GM23338 (cell line): ENCODE results near the gene STK4. TPM values are rescaled to one million over a fixed set of nuclear protein-coding genes. Genes with fewer than 3 reads are reported as not detected.

Experiments used
- ATAC-seq: fragments of 200-7000 bp; cut with Tn5 transposase; 3 replicates; pipeline ENCODE4 v1.9.1; 2020
- DNase-seq: peaks from one replicate; pipeline ENCODE4 v3.0.0-alpha.2; 2015; ENCODE audit warnings: low spot score
- H2AFZ ChIP-seq: fragments of 200-600 bp; sonication (generic); 2 replicates; pipeline ENCODE4 v1.8.0; 2016; ENCODE audit warnings: antibody characterized with exemption, mild to moderate bottlenecking, moderate library complexity
- H3F3A ChIP-seq: fragments of 200-600 bp; sonication (generic); replicated peaks from 2 replicates; pipeline ENCODE4 v1.8.0; 2017; ENCODE audit warnings: antibody characterized with exemption, mixed run types, low read depth
- H3K27ac ChIP-seq: fragments of 200-600 bp; sonication (generic); 2 replicates; pipeline ENCODE4 v1.6.1; 2016; ENCODE audit warnings: low read depth
- H3K27me3 ChIP-seq: fragments of 200-600 bp; sonication (generic); 2 replicates; pipeline ENCODE4 v1.8.0; 2016; ENCODE audit warnings: mild to moderate bottlenecking, mixed run types, moderate library complexity; ENCODE audit not compliant: insufficient read depth
- H3K36me3 ChIP-seq: fragments of 200-600 bp; sonication (generic); 2 replicates; pipeline ENCODE4 v1.8.0; 2016; ENCODE audit warnings: mild to moderate bottlenecking; ENCODE audit not compliant: insufficient read depth
- H3K4me1 ChIP-seq: fragments of 200-600 bp; sonication (generic); 2 replicates; pipeline ENCODE4 v1.8.0; 2016; ENCODE audit warnings: mild to moderate bottlenecking, moderate library complexity; ENCODE audit not compliant: insufficient read depth
- H3K4me2 ChIP-seq: fragments of 200-600 bp; sonication (generic); 2 replicates; pipeline ENCODE4 v1.7.1; 2017; ENCODE audit warnings: mixed run types
- H3K4me3 ChIP-seq: fragments of 200-600 bp; sonication (generic); 2 replicates; pipeline ENCODE4 v1.6.1; 2016; ENCODE audit warnings: mixed run types
- H3K79me2 ChIP-seq: fragments of 200-600 bp; sonication (generic); replicated peaks from 2 replicates; pipeline ENCODE4 v1.8.0; 2017; ENCODE audit warnings: mild to moderate bottlenecking; ENCODE audit not compliant: insufficient read depth
- H3K9me2 ChIP-seq: fragments of 200-600 bp; sonication (generic); 2 replicates; pipeline ENCODE4 v1.8.0; 2017; ENCODE audit not compliant: insufficient read depth
- H4K20me1 ChIP-seq: fragments of 200-600 bp; sonication (generic); replicated peaks from 2 replicates; pipeline ENCODE4 v1.8.0; 2017; ENCODE audit warnings: mild to moderate bottlenecking; ENCODE audit not compliant: insufficient read depth
- H3K27ac Mint-ChIP-seq: 2 replicates; pipeline ENCODE4 v1.8.0; 2020; ENCODE audit warnings: inconsistent platforms, mild to moderate bottlenecking, moderate library complexity, mixed read lengths
- H3K27me3 Mint-ChIP-seq: 3 replicates; pipeline ENCODE4 v1.8.0; 2022; ENCODE audit warnings: low read depth, mild to moderate bottlenecking, moderate library complexity, mixed read lengths, inconsistent platforms; ENCODE audit not compliant: insufficient read depth, poor library complexity
- H3K36me3 Mint-ChIP-seq: 3 replicates; pipeline ENCODE4 v1.8.0; 2021; ENCODE audit warnings: low read depth, mild to moderate bottlenecking, inconsistent platforms, moderate library complexity, mixed read lengths
- H3K4me1 Mint-ChIP-seq: 3 replicates; pipeline ENCODE4 v1.8.0; 2020; ENCODE audit warnings: mild to moderate bottlenecking, inconsistent platforms, mixed read lengths
- H3K4me3 Mint-ChIP-seq: 3 replicates; pipeline ENCODE4 v1.8.0; 2021; ENCODE audit warnings: moderate library complexity, mild to moderate bottlenecking, inconsistent platforms, mixed read lengths
- H3K9me3 Mint-ChIP-seq: 3 replicates; pipeline ENCODE4 v1.8.0; 2020; ENCODE audit warnings: moderate library complexity, mild to moderate bottlenecking, inconsistent platforms, mixed read lengths
- CREB1 ChIP-seq: fragments of 250-450 bp; sonication (Bioruptor Pico); IDR thresholded peaks from 2 replicates; pipeline ENCODE4 v1.5.0; 2020; ENCODE audit warnings: low read depth, mild to moderate bottlenecking, moderate library complexity
- CTCF ChIP-seq, 2 experiments: fragments of 200-600 bp in 1 of 2; sonication (generic) in 1 of 2; conservative IDR thresholded peaks; 2 replicates each; pipeline versions ENCODE4 v1.5.1 to v1.6.1; 2016 to 2017; ENCODE audit warnings: antibody characterized with exemption in 2 of 2, low read depth in 2 of 2, mild to moderate bottlenecking in 2 of 2, moderate library complexity in 1 of 2
- ETS1 ChIP-seq: IDR thresholded peaks from 2 replicates; pipeline ENCODE4 v1.6.1; 2016; ENCODE audit warnings: antibody characterized with exemption
- EZH2 ChIP-seq: fragments of 200-600 bp; sonication (generic); IDR thresholded peaks from one replicate; pipeline ENCODE4 v1.8.0; 2017; ENCODE audit warnings: antibody characterized with exemption, mild to moderate bottlenecking, low read depth; ENCODE audit not compliant: unreplicated experiment
- EZH2phosphoT487 ChIP-seq: fragments of 200-600 bp; sonication (generic); IDR thresholded peaks from one replicate; pipeline ENCODE4 v1.8.1; 2018; ENCODE audit warnings: antibody characterized with exemption; ENCODE audit not compliant: unreplicated experiment
- JUNB ChIP-seq: IDR thresholded peaks from one replicate; pipeline ENCODE4 v1.6.1; 2016; ENCODE audit warnings: antibody characterized with exemption; ENCODE audit not compliant: unreplicated experiment
- NANOG ChIP-seq: IDR thresholded peaks from 2 replicates; pipeline ENCODE4 v1.6.1; 2016; ENCODE audit warnings: antibody characterized with exemption, borderline replicate concordance
- POLR2AphosphoS5 ChIP-seq: IDR thresholded peaks from 2 replicates; pipeline ENCODE4 v1.6.1; 2016; ENCODE audit warnings: antibody characterized with exemption, low read depth
- REST ChIP-seq: IDR thresholded peaks from one replicate; pipeline ENCODE4 v1.6.1; 2018; ENCODE audit warnings: antibody characterized with exemption; ENCODE audit not compliant: unreplicated experiment
- STAT1 ChIP-seq: IDR thresholded peaks from one replicate; pipeline ENCODE4 v1.6.1; 2016; ENCODE audit warnings: antibody characterized with exemption; ENCODE audit not compliant: unreplicated experiment
- ZNF114 ChIP-seq: fragments of 250-450 bp; sonication (Bioruptor Pico); IDR thresholded peaks from 2 replicates; pipeline ENCODE4 v1.5.0; 2020; ENCODE audit warnings: mild to moderate bottlenecking, moderate library complexity
- ZNF331 ChIP-seq: fragments of 250-450 bp; sonication (Bioruptor Pico); IDR thresholded peaks from 2 replicates; pipeline ENCODE4 v1.5.0; 2020; ENCODE audit warnings: low read depth, mild to moderate bottlenecking, moderate library complexity
- ZNF462 ChIP-seq: fragments of 250-450 bp; sonication (Bioruptor Pico); IDR thresholded peaks from 2 replicates; pipeline ENCODE4 v1.5.0; 2020; ENCODE audit warnings: mild to moderate bottlenecking, moderate library complexity
- polyA plus RNA-seq: library from polyadenylated mRNA; unstranded; fragments of >200 nt; fragmentation: Nextera tagmentation; extraction: Ambion mirVana; gene quantifications from 2 replicates; pipeline ENCODE4 v1.2.1, GENCODE V29; 2016
- total RNA-seq: library from RNA; depleted of rRNA; stranded (reverse); fragments of >200 nt; shearing (Covaris generic); gene quantifications from 2 replicates; pipeline ENCODE4 v1.2.3, GENCODE V29; 2014

The STK4 gene
- total and polyA plus RNA-seq, 2 experiments from 2014 or later = 37.7 to 58.7 TPM

- Histone ChIP-seq H3F3A (no peaks in the 10 kb centered on the region), H3K4me3 (no peak overlapping the region), H3K9me2 (no peaks in the 10 kb centered on the region), H3K4me1 (no peaks in the 10 kb centered on the region), H3K4me2 (no peak overlapping the region), H4K20me1 (peaks cover 14% of the 10 kb centered on the region), H3K36me3 (no peaks in the 10 kb centered on the region), H3K27me3 (no peaks in the 10 kb centered on the region), H3K27ac (no peak overlapping the region), H2AFZ (no peak overlapping the region), H3K79me2 (peaks cover 15% of the 10 kb centered on the region; the same call in 1 of the 2 replicates)
- Mint-ChIP-seq H3K27me3 (no peaks in the 10 kb centered on the region), H3K9me3 (no peaks in the 10 kb centered on the region), H3K27ac (no peak overlapping the region), H3K4me3 (no peak overlapping the region), H3K36me3 (no peaks in the 10 kb centered on the region), H3K4me1 (no peaks in the 10 kb centered on the region; the same call in 2 of the 3 replicates)
- no peak for TF ChIP-seq ETS1
- no peak for TF ChIP-seq CTCF (conservative IDR thresholded peaks at IDR 0.05; ENCODE audit: low read depth in 2 of 2)
- TF ChIP-seq STAT1 = no peak
- no peak for TF ChIP-seq EZH2
- no peak for TF ChIP-seq EZH2phosphoT487
- no peak for TF ChIP-seq NANOG
- no peak for TF ChIP-seq REST
- no peak for TF ChIP-seq CREB1
- TF ChIP-seq ZNF331 = no peak
- TF ChIP-seq ZNF114 (CRISPR knock-in tag) = no peak
- no peak for TF ChIP-seq POLR2AphosphoS5
- no peak for TF ChIP-seq ZNF462 (CRISPR knock-in tag)
- TF ChIP-seq JUNB = no peak
- DNase-seq (no peak), ATAC-seq (no peak)
Observed at GRCh38 chr20:45069261-45069660, 102.9 kb downstream of the STK4 start.
